Erythroblast (primary cell): ENCODE measurements around the gene SCFD2.

Source experiments
- DNase-seq, 2 experiments: peaks; one replicate each; lab custom pipeline; 2025; lab: John Stamatoyannopoulos, UW
- GATA1 ChIP-seq: IDR thresholded peaks from 2 replicates; pipeline ENCODE4 v1.6.1; 2011; ENCODE audit warnings: low read depth, mild to moderate bottlenecking, control low read depth, low read length, moderate library complexity
- POLR2A ChIP-seq: IDR thresholded peaks from 2 replicates; pipeline ENCODE4 v1.6.1; 2011; ENCODE audit warnings: mild to moderate bottlenecking, low read length

SCFD2 gene

GRCh38 chr4:53136954-53137353, 228.9 kb downstream of the SCFD2 start:
- no peak for TF ChIP-seq GATA1
- TF ChIP-seq POLR2A: no peak
- DNase-seq: no peak

GRCh38 chr4:53132132-53132891, 233.5 kb downstream of the SCFD2 start:
- no peak for DNase-seq
- TF ChIP-seq GATA1 (no peak), POLR2A (no peak)

- no peak for TF ChIP-seq POLR2A
- TF ChIP-seq GATA1: no peak
- no peak for DNase-seq
Observed at GRCh38 chr4:53131562-53131925, 234.3 kb downstream of the SCFD2 start.

GRCh38 chr4:53130896-53131561, 234.8 kb downstream of the SCFD2 start:
- no peak for DNase-seq
- no peak for TF ChIP-seq POLR2A
- no peak for TF ChIP-seq GATA1

GRCh38 chr4:53128706-53129357, 237.0 kb downstream of the SCFD2 start:
- TF ChIP-seq GATA1 (no peak), POLR2A (no peak)
- DNase-seq: no peak

GRCh38 chr4:53128231-53128630, 237.6 kb downstream of the SCFD2 start:
- no peak for DNase-seq
- TF ChIP-seq GATA1: no peak
- TF ChIP-seq POLR2A: no peak

GRCh38 chr4:53127365-53127764, 238.5 kb downstream of the SCFD2 start:
- no peak for TF ChIP-seq GATA1

GRCh38 chr4:53126099-53126498, 239.8 kb downstream of the SCFD2 start:
- no peak for DNase-seq

More at GRCh38 chr4:53127365-53127764, 238.5 kb downstream of the SCFD2 start:
- DNase-seq: no peak

GRCh38 chr4:53123819-53124218, 242.0 kb downstream of the SCFD2 start:
- no peak for TF ChIP-seq POLR2A
- DNase-seq: no peak

More at GRCh38 chr4:53126099-53126498, 239.8 kb downstream of the SCFD2 start:
- no peak for TF ChIP-seq GATA1
- TF ChIP-seq POLR2A: no peak

GRCh38 chr4:53123171-53123570, 242.7 kb downstream of the SCFD2 start:
- no peak for DNase-seq
- TF ChIP-seq GATA1 (no peak), POLR2A (no peak)

GRCh38 chr4:53122280-53123116, 243.4 kb downstream of the SCFD2 start:
- no peak for TF ChIP-seq GATA1
- no peak for DNase-seq

- TF ChIP-seq POLR2A (no peak), GATA1 (no peak)
- DNase-seq: no peak
Observed at GRCh38 chr4:53121264-53121865, 244.5 kb downstream of the SCFD2 start.

GRCh38 chr4:53120778-53121177, 245.1 kb downstream of the SCFD2 start:
- DNase-seq: no peak
- TF ChIP-seq POLR2A (no peak), GATA1 (no peak)
